GM21528 (cell line): ENCODE data around the gene NMNAT2.

ENCODE experiments used
- ATAC-seq: cut with Tn5 transposase; IDR thresholded peaks from one replicate; pipeline ENCODE4 v1.9.1; 2021; ENCODE audit warnings: mild to moderate bottlenecking, moderate library complexity; ENCODE audit not compliant: unreplicated experiment, low FRiP score

The NMNAT2 gene

GRCh38 chr1:183273300-183273699 lies 144.9 kb downstream of the NMNAT2 start:
- no peak for ATAC-seq

- no peak for ATAC-seq
Measured at GRCh38 chr1:183272390-183272848, 145.8 kb downstream of the NMNAT2 start.

- no peak for ATAC-seq
Measured at GRCh38 chr1:183270541-183271141, 147.5 kb downstream of the NMNAT2 start.

- ATAC-seq: no peak
Measured at GRCh38 chr1:183267646-183268431, 150.3 kb downstream of the NMNAT2 start.

- no peak for ATAC-seq
Measured at GRCh38 chr1:183263886-183264602, 154.1 kb downstream of the NMNAT2 start.

- ATAC-seq: no peak
Measured at GRCh38 chr1:183262628-183263200, 155.5 kb downstream of the NMNAT2 start.

GRCh38 chr1:183259924-183260323 lies 158.3 kb downstream of the NMNAT2 start:
- no peak for ATAC-seq

GRCh38 chr1:183255073-183255472 lies 163.1 kb downstream of the NMNAT2 start:
- ATAC-seq: no peak

GRCh38 chr1:183251959-183252450 lies 166.2 kb downstream of the NMNAT2 start:
- no peak for ATAC-seq

GRCh38 chr1:183251101-183251958 lies 166.8 kb downstream of the NMNAT2 start:
- no peak for ATAC-seq

- no peak for ATAC-seq
Measured at GRCh38 chr1:183249941-183250452, 168.2 kb downstream of the NMNAT2 start.

GRCh38 chr1:183248989-183249691 lies 169.0 kb downstream of the NMNAT2 start:
- ATAC-seq: no peak

- no peak for ATAC-seq
Measured at GRCh38 chr1:183247931-183248330, 170.2 kb downstream of the NMNAT2 start.

GRCh38 chr1:183247484-183247883 lies 170.7 kb downstream of the NMNAT2 start:
- ATAC-seq: no peak

- no peak for ATAC-seq
Measured at GRCh38 chr1:183247066-183247465, 171.1 kb downstream of the NMNAT2 start.

GRCh38 chr1:183246436-183246835 lies 171.7 kb downstream of the NMNAT2 start:
- ATAC-seq: no peak

- ATAC-seq: no peak
Measured at GRCh38 chr1:183245357-183245756, 172.8 kb downstream of the NMNAT2 start.

- ATAC-seq: no peak
Measured at GRCh38 chr1:183244466-183244865, 173.7 kb downstream of the NMNAT2 start.
